Smooth muscle cell (in vitro differentiated cells): ENCODE data around the gene SRD5A1. TPM values are rescaled to one million over a fixed set of nuclear protein-coding genes. Genes with fewer than 3 reads are reported as not detected.

Experiments
- DNase-seq: peaks from one replicate; lab custom pipeline; 2025; ENCODE audit not compliant: unreplicated experiment; lab: John Stamatoyannopoulos, UW
- H2AFZ ChIP-seq: fragments of 200-600 bp; sonication (generic); 2 replicates; pipeline ENCODE4 v1.6.0; 2016; ENCODE audit warnings: antibody characterized with exemption, low read depth, mild to moderate bottlenecking
- H3F3A ChIP-seq: fragments of 200-600 bp; sonication (generic); 2 replicates; pipeline ENCODE4 v1.6.0; 2017; ENCODE audit warnings: antibody characterized with exemption, low read depth
- H3K27ac ChIP-seq: fragments of 200-600 bp; sonication (generic); 2 replicates; pipeline ENCODE4 v1.5.1; 2016; ENCODE audit warnings: low read depth, mild to moderate bottlenecking
- H3K27me3 ChIP-seq: fragments of 200-600 bp; sonication (generic); 2 replicates; pipeline ENCODE4 v1.6.1; 2016; ENCODE audit warnings: low read depth, mild to moderate bottlenecking
- H3K36me3 ChIP-seq: fragments of 200-600 bp; sonication (generic); 2 replicates; pipeline ENCODE4 v1.5.1; 2016; ENCODE audit warnings: low read depth
- H3K4me1 ChIP-seq: fragments of 200-600 bp; sonication (generic); 2 replicates; pipeline ENCODE4 v1.5.1; 2016; ENCODE audit warnings: low read depth
- H3K4me2 ChIP-seq: fragments of 200-600 bp; sonication (generic); 2 replicates; pipeline ENCODE4 v1.6.0; 2016; ENCODE audit warnings: mild to moderate bottlenecking
- H3K4me3 ChIP-seq: fragments of 200-600 bp; sonication (generic); 2 replicates; pipeline ENCODE4 v1.5.1; 2016; ENCODE audit warnings: mild to moderate bottlenecking
- H3K79me2 ChIP-seq: fragments of 200-600 bp; sonication (generic); 2 replicates; pipeline ENCODE4 v1.6.0; 2016; ENCODE audit warnings: low read depth, mild to moderate bottlenecking
- H3K9ac ChIP-seq: fragments of 200-600 bp; sonication (generic); 2 replicates; pipeline ENCODE4 v1.6.0; 2016; ENCODE audit warnings: low read depth
- H3K9me3 ChIP-seq: fragments of 200-600 bp; sonication (generic); replicated peaks from 2 replicates; pipeline ENCODE4 v1.5.1; 2016; ENCODE audit warnings: low read depth
- H4K20me1 ChIP-seq: fragments of 200-600 bp; sonication (generic); 2 replicates; pipeline ENCODE4 v1.6.0; 2016; ENCODE audit warnings: low read depth
- WGBS: methylation state at CpG from one replicate; pipeline ENCODE4 v1.1.7; 2016; ENCODE audit warnings: low lambda C conversion rate; 5-methylcytosine and 5-hydroxymethylcytosine counted together
- polyA plus RNA-seq: library from polyadenylated mRNA; unstranded; fragments of >200 nt; fragmentation: Nextera tagmentation; extraction: Ambion mirVana; gene quantifications from 2 replicates; pipeline ENCODE4 v1.2.1, GENCODE V29; 2016
- total RNA-seq: library from RNA; depleted of rRNA; stranded (reverse); fragments of >200 nt; gene quantifications from 2 replicates; pipeline ENCODE4 v1.2.3, GENCODE V29; 2014
- TF ChIP-seq, protein P1 (sequence below): fragments of 200-600 bp; sonication (generic); IDR thresholded peaks from 2 replicates; pipeline ENCODE4 v1.5.1; 2017; ENCODE audit warnings: borderline replicate concordance, mild to moderate bottlenecking, antibody characterized with exemption; ENCODE audit not compliant: insufficient read depth, poor library complexity, severe bottlenecking

The SRD5A1 gene
- total and polyA plus RNA-seq, 2 experiments from 2014 or later: 17.1 to 23.5 TPM

- Histone ChIP-seq H2AFZ (no peak overlapping the region), H3K4me2 (no peak overlapping the region), H3K27me3 (no peaks in the 10 kb centered on the region), H3K27ac (no peak overlapping the region), H3K36me3 (peaks cover 12% of the 10 kb centered on the region), H4K20me1 (peaks cover under 1% of the 10 kb centered on the region), H3F3A (no peaks in the 10 kb centered on the region), H3K4me1 (no peaks in the 10 kb centered on the region), H3K4me3 (no peak overlapping the region), H3K9me3 (no peaks in the 10 kb centered on the region), H3K79me2 (no peaks in the 10 kb centered on the region), H3K9ac (no peak overlapping the region)
- TF ChIP-seq, protein P1, sequence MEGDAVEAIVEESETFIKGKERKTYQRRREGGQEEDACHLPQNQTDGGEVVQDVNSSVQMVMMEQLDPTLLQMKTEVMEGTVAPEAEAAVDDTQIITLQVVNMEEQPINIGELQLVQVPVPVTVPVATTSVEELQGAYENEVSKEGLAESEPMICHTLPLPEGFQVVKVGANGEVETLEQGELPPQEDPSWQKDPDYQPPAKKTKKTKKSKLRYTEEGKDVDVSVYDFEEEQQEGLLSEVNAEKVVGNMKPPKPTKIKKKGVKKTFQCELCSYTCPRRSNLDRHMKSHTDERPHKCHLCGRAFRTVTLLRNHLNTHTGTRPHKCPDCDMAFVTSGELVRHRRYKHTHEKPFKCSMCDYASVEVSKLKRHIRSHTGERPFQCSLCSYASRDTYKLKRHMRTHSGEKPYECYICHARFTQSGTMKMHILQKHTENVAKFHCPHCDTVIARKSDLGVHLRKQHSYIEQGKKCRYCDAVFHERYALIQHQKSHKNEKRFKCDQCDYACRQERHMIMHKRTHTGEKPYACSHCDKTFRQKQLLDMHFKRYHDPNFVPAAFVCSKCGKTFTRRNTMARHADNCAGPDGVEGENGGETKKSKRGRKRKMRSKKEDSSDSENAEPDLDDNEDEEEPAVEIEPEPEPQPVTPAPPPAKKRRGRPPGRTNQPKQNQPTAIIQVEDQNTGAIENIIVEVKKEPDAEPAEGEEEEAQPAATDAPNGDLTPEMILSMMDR: no peak
- DNase-seq: no peak
- 98% methylated on average over 11 of the region's 11 CpGs for WGBS
Measured at GRCh38 chr5:6601816-6602215, 31.4 kb upstream of the SRD5A1 start.

GRCh38 chr5:6602441-6602840 lies 30.8 kb upstream of the SRD5A1 start:
- Histone ChIP-seq H3K9ac (no peak overlapping the region), H3K79me2 (no peaks in the 10 kb centered on the region), H3K4me2 (no peak overlapping the region), H3K27me3 (no peaks in the 10 kb centered on the region), H3K4me3 (no peak overlapping the region), H3K36me3 (peaks cover 12% of the 10 kb centered on the region), H4K20me1 (peaks cover 7% of the 10 kb centered on the region), H3F3A (no peaks in the 10 kb centered on the region), H3K4me1 (no peaks in the 10 kb centered on the region), H2AFZ (no peak overlapping the region), H3K27ac (no peak overlapping the region), H3K9me3 (no peaks in the 10 kb centered on the region)
- no peak for DNase-seq
- 93% methylated on average over 7 of the region's 7 CpGs for WGBS
- TF ChIP-seq, protein P1: no peak

DNA sequence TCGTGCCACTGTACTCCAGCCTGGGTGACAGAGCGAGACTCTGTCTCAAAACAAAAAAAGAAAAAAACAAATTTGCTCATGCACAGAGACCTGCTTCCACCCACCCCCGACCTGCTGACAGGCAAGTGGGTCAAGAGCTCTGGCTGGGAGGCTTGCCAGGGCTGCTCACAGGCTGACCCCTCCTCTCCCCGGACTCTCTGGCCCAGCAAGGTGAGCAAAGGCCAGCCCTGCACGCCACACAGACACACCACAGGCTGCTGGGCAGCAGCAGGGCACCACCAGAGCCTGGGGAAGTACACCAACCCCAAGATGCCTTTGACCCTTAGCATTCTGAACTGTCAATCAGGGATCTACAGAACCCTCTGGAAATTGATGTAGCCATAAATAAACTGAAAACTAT lies 29.6 kb upstream of the SRD5A1 start:
- Histone ChIP-seq H3K4me1 (no peaks in the 10 kb centered on the region), H4K20me1 (peaks cover 16% of the 10 kb centered on the region), H3K79me2 (no peaks in the 10 kb centered on the region), H3K27ac (no peak overlapping the region), H3K27me3 (no peaks in the 10 kb centered on the region), H3K9me3 (no peaks in the 10 kb centered on the region), H2AFZ (no peak overlapping the region), H3K9ac (no peak overlapping the region), H3K4me3 (no peak overlapping the region), H3F3A (no peaks in the 10 kb centered on the region), H3K4me2 (no peak overlapping the region), H3K36me3 (peaks cover 18% of the 10 kb centered on the region)
- TF ChIP-seq, protein P1: no peak
- WGBS: 99% methylated on average over 5 of the region's 5 CpGs
- no peak for DNase-seq

DNA sequence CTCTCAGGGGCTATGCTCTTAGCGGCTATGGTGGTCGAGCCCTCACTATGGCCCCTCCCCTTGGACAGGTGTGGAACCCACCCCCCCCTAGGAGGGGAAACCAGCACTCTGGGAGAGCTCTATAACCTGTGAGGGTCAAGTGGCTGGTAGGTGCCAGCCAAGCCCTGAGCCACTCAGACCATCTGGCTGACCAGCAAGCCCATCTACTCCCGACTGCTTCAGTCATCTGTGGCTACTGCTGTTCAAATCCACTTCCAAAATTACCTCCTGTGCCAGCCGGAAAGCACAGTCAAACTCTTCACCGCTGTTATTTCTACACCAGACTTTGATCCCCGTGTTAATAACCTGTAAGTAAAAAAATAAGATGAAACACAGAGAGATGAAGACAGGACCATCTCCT lies 28.9 kb upstream of the SRD5A1 start:
- TF ChIP-seq, protein P1: no peak
- Histone ChIP-seq H3K9ac (no peak overlapping the region), H3K27me3 (no peaks in the 10 kb centered on the region), H3K4me2 (no peak overlapping the region), H3K4me1 (no peaks in the 10 kb centered on the region), H3K9me3 (no peaks in the 10 kb centered on the region), H2AFZ (no peak overlapping the region), H3K27ac (no peak overlapping the region), H4K20me1 (peaks cover 16% of the 10 kb centered on the region), H3F3A (no peaks in the 10 kb centered on the region), H3K79me2 (no peaks in the 10 kb centered on the region), H3K4me3 (no peak overlapping the region), H3K36me3 (peaks cover 20% of the 10 kb centered on the region)
- 99% methylated on average over 6 of the region's 6 CpGs for WGBS
- no peak for DNase-seq
